GM12874 (cell line): ENCODE results near the gene SNX27.

ENCODE experiments used
- TF ChIP-seq, protein P1 (sequence below): IDR thresholded peaks from 2 replicates; pipeline ENCODE4 v1.5.1; 2011; ENCODE audit warnings: low read depth, mild to moderate bottlenecking, control low read depth, low read length, moderate library complexity; ENCODE audit not compliant: insufficient read depth

SNX27 gene

DNA sequence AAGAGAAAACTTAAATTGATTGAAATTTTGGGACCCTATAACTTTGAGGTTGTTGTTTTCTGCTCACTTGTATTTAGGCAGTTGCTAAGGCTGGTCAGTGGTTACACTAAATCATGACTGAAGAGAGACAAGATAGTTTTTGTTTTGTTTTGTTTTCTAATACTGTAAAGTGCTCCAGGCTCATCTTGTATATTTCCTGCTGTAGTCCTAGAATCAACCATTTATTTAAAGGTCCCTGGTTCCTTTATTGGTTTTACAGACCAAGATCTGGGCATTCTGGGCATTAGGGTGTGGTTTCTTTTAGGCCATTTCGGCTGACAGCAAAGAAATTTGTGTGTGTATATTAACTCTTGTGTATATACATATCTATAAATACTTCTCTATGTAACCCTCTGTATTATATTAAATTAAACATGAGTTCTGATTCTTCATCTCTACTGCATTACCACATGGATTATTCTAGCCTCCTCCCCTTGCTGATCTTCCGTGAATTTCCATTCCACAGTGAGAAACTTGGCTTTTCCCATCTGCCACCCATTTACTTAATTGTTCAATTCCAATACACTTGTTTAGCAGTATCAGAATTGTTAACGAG, 15.0 kb downstream of the SNX27 start:
- TF ChIP-seq, protein P1, sequence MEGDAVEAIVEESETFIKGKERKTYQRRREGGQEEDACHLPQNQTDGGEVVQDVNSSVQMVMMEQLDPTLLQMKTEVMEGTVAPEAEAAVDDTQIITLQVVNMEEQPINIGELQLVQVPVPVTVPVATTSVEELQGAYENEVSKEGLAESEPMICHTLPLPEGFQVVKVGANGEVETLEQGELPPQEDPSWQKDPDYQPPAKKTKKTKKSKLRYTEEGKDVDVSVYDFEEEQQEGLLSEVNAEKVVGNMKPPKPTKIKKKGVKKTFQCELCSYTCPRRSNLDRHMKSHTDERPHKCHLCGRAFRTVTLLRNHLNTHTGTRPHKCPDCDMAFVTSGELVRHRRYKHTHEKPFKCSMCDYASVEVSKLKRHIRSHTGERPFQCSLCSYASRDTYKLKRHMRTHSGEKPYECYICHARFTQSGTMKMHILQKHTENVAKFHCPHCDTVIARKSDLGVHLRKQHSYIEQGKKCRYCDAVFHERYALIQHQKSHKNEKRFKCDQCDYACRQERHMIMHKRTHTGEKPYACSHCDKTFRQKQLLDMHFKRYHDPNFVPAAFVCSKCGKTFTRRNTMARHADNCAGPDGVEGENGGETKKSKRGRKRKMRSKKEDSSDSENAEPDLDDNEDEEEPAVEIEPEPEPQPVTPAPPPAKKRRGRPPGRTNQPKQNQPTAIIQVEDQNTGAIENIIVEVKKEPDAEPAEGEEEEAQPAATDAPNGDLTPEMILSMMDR: no peak

DNA sequence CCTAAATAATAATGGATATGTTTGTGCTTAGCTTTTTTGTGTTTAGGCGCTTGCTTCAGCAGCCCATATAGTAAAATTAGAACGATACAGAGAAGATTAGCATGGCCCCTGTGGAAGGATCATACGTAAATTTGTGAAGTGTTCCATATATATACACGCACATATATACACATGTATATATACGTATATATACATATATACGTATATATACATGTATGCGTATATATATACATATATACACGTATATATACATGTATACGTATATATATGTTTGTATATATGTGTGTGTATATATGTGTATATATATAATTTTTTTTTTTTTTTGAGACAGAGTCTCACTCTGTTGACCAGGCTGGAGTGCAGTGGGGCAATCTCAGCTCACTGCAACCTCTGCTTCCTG, 17.4 kb downstream of the SNX27 start:
- TF ChIP-seq, protein P1: no peak

DNA sequence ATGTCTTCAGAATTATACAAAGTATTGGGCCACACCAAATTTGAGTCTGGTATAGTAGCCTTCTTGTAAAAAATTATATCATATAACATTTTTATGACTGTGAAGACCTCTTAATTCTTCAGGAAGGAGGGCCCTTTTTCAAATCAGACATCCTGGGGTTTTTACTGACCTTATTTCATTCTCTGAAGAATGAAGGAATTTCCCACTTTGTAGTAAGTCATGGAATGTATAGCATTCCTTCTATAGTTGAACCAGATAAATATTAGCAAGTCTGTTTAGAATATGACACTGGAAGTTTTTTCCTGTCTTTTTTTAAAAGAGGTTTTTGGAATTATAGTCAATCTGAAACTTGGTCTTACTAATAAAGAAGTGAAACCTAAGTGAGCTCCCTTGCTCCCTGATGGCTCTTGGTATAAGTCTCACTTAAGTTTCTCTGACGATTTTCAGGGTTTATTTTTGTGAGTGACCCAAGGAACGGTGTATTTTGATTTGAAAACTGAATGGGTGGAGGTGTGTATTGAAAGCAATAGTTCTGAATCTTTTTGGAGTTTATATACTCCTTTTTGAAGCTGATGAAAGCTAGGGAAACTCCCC, 23.7 kb downstream of the SNX27 start:
- TF ChIP-seq, protein P1: no peak

DNA sequence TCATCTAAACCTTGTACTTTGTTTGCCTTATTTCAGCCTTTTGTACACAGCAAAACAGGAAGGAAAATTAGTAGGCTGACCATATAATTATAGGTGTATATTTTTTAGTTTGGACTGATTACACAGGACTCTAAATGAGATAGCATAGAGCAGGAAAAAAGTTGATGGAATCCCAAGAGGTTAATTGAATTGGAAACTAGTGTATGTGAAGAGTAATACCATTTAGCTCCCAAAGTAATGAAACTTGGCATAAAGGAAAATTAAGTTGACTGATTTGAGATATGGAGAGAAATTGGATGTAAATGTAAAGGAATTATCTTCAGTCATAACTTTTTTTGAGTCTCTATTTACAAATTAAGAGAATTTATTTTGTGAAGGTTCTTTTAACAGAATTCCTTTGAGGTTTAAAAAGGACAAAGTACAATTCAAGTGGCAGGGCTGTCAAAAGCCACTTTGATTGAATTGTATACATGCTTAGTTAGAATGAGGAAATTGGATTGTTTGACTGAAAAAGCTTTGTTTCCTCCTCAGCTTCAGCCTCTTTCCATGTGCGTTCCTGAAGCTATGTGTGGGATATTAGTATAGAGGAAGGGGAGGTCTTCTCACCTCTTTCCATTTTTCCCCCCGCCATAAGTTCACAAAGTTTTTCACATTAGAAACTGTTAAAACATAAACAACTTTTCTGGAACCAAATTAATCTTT, 26.4 kb downstream of the SNX27 start:
- TF ChIP-seq, protein P1: no peak

DNA sequence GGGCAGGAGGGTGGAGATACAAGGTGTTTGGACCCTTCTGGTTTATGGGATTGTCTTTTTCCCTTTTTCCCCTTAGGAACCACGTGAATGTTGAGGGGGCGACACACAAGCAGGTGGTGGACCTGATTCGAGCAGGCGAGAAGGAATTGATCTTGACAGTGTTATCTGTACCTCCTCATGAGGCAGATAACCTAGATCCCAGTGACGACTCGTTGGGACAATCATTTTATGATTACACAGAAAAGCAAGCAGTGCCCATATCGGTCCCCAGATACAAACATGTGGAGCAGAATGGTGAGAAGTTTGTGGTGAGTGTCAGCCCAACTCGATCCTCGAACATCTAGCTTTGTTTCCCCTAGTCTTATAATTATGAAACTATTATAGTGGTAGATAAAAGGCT, 27.0 kb downstream of the SNX27 start:
- TF ChIP-seq, protein P1: no peak

DNA sequence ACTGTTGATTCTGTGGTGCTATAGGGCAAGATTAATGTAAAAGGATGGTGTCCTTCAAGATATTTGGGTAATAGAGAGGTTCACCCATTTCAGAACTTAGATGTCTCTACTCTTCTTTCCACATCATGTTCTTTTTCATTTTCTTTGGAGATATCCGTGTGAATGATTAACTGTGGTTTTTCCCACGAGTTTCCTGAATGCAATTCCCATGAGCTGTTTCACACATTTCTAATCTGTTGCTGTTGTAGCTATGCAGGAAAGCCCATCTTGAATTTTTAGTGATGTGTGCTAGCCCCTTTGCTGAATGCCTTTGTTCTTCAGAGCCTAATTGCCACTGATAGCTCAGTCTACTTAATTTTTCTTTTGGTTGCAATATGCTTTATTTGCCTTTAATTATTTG, 27.6 kb downstream of the SNX27 start:
- TF ChIP-seq, protein P1: no peak

DNA sequence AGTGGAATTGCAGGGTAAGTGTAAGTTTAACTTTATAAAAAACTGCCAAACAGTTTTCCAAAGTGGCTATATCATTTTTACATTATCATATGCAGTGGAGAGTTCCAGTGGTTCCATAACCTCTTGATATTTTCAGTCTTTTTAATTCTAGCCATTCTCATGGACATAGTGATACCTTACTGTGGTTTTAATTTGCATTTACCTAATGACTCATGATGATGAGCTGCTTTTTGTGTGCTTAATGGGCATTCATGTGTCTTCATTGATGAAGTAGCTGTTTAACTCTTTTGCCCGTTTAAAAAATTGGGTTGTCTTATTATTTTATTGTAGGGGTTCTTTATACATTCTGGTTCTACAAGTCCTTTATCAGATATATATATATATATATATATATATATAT, 29.4 kb downstream of the SNX27 start:
- TF ChIP-seq, protein P1: no peak
